GM21619 (cell line): ENCODE measurements around the gene AKIRIN2.

Experiments
- ATAC-seq: cut with Tn5 transposase; IDR thresholded peaks from one replicate; pipeline ENCODE4 v1.9.1; 2021; ENCODE audit not compliant: unreplicated experiment

The AKIRIN2 gene

GRCh38 chr6:87701676-87702588, at the start of gene AKIRIN2:
AKIRIN2 (minus strand) TSS chr6:87702233; CDS start chr6:87701684, 549 bp downstream.
- ATAC-seq, result peak; percentile 60

GRCh38 chr6:87747646-87748045, 45.6 kb upstream of the AKIRIN2 start:
- ATAC-seq, result no peak

- no peak for ATAC-seq
Measured at GRCh38 chr6:87745966-87746721, 44.1 kb upstream of the AKIRIN2 start.

- ATAC-seq, result no peak
Measured at GRCh38 chr6:87743454-87743853, 41.4 kb upstream of the AKIRIN2 start.

- ATAC-seq, result peak; percentile 69
Measured at GRCh38 chr6:87742106-87742505, 40.1 kb upstream of the AKIRIN2 start.

- ATAC-seq, result no peak
Measured at GRCh38 chr6:87741001-87741650, 39.1 kb upstream of the AKIRIN2 start.

GRCh38 chr6:87738744-87739143, 36.7 kb upstream of the AKIRIN2 start:
- ATAC-seq, result no peak

GRCh38 chr6:87738000-87738399, 36.0 kb upstream of the AKIRIN2 start:
- no peak for ATAC-seq

GRCh38 chr6:87736809-87737540, 34.9 kb upstream of the AKIRIN2 start:
- ATAC-seq, result no peak

- ATAC-seq, result peak; percentile 79
Measured at GRCh38 chr6:87731818-87732661, 30.0 kb upstream of the AKIRIN2 start.

GRCh38 chr6:87731080-87731479, 29.0 kb upstream of the AKIRIN2 start:
- ATAC-seq, result no peak

GRCh38 chr6:87729965-87730719, 28.1 kb upstream of the AKIRIN2 start:
- ATAC-seq, result no peak

- ATAC-seq, result no peak
Measured at GRCh38 chr6:87728706-87729105, 26.7 kb upstream of the AKIRIN2 start.

- peak; percentile 74 for ATAC-seq
Measured at GRCh38 chr6:87724983-87725811, 23.2 kb upstream of the AKIRIN2 start.

- ATAC-seq, result peak; percentile 46
Measured at GRCh38 chr6:87723170-87724078, 21.4 kb upstream of the AKIRIN2 start.

- ATAC-seq, result no peak
Measured at GRCh38 chr6:87722540-87723169, 20.6 kb upstream of the AKIRIN2 start.

GRCh38 chr6:87721311-87721710, 19.3 kb upstream of the AKIRIN2 start:
- ATAC-seq, result no peak
